ENCODE measurements around the gene NR0B2. TPM values are rescaled to one million over a fixed set of nuclear protein-coding genes. Genes with fewer than 3 reads are reported as not detected.
"Not testable (repeated sequence)": the region's sequence is repeated elsewhere in the genome, so short reads cannot be mapped to it uniquely, and the experiment has no call there.

Gene NR0B2
- total and polyA plus RNA-seq, 2 of the 13 experiments (the other 11 are each of a cell fraction or from before 2014, with no cell fraction given): 72.5 to 133 TPM

- TF ChIP-seq HNRNPLL (IDR thresholded peaks at IDR 0.05; ENCODE audit: low read depth, low read length, poor library complexity, severe bottlenecking): no peak
- TF ChIP-seq, protein P1, sequence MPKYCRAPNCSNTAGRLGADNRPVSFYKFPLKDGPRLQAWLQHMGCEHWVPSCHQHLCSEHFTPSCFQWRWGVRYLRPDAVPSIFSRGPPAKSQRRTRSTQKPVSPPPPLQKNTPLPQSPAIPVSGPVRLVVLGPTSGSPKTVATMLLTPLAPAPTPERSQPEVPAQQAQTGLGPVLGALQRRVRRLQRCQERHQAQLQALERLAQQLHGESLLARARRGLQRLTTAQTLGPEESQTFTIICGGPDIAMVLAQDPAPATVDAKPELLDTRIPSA (CRISPR knock-in tag; IDR thresholded peaks at IDR 0.05; ENCODE audit: borderline replicate concordance): no peak
Measured at GRCh38 chr1:26874896-26875295, 38.9 kb downstream of the NR0B2 start (continued).

GRCh38 chr1:26873097-26873496 is 40.7 kb downstream of the NR0B2 start:
- H3K4me3 ChIP-seq (replicated peaks in 1 of 3; ENCODE audit: insufficient read depth in 1 of 3, low read depth in 2 of 3, low read length in 3 of 3); FAIRE-seq; CTCF ChIA-PET (ENCODE audit: low intra/inter-chr PET ratio, low total read pairs); H3K36me3 ChIP-seq (replicated peaks in 1 of 2; ENCODE audit: control insufficient read depth in 1 of 2, insufficient read depth in 2 of 2, low read length in 2 of 2); H2AFZ ChIP-seq (ENCODE audit: low read length); H3K9ac ChIP-seq (ENCODE audit: insufficient read depth, low read depth, low read length); BruUV-seq (replicated peaks); DNase-seq (ENCODE audit: low spot score); H3K9me3 ChIP-seq (ENCODE audit: low read length); in situ Hi-C loops (cut with HindIII; ENCODE audit: extremely low pct_ligation_motif_present, low pct_unique_long_range_greater_than_20kb); ATAC-seq; H4K20me1 ChIP-seq (ENCODE audit: insufficient read depth, low read length); H3K4me2 ChIP-seq (ENCODE audit: low read depth, low read length); H3K27ac ChIP-seq (ENCODE audit: extremely low read length, insufficient read depth, low read length); H3K79me2 ChIP-seq (ENCODE audit: insufficient read depth, low read length); H3K27me3 ChIP-seq (ENCODE audit: control insufficient read depth in 1 of 2, insufficient read depth in 2 of 2, low read length in 2 of 2): not testable (repeated sequence)
- POLR2A ChIA-PET: interaction anchor here (1.4 kb wide), 1 partner anchor 8 kb away, joined by 8 read pairs; no protein-coding TSS in a partner anchor
- H3K4me1 ChIP-seq (ENCODE audit: insufficient read depth, low read length): peaks cover 18% of the 10 kb centered on the region
- intact Hi-C loops (cut with micrococcal nuclease; ENCODE audit: unreplicated experiment): loop anchor here (10.0 kb wide), 1 partner anchor 268 kb away; no protein-coding TSS in a partner anchor
- 65% methylated on average over 2 of the region's 2 CpGs for WGBS (ENCODE audit: low lambda C conversion rate)

- FAIRE-seq: peak; percentile 83
- TF ChIP-seq TARDBP (CRISPR knock-in tag; IDR thresholded peaks at IDR 0.05) (peak; percentile 40; the same call in 1 of the 2 replicates), MEIS2 (CRISPR knock-in tag; IDR thresholded peaks at IDR 0.05) (peak; percentile 58), ZNF772 (CRISPR knock-in tag; IDR thresholded peaks at IDR 0.05) (0 out of 2 replicates have a peak, but pooled peaks have one; percentile 45), MYPOP (CRISPR knock-in tag; IDR thresholded peaks at IDR 0.05) (peak; percentile 86), HNF4G (IDR thresholded peaks at IDR 0.05; ENCODE audit: borderline replicate concordance, low read depth, low read length) (no peak), HNF4G (CRISPR knock-in tag; IDR thresholded peaks at IDR 0.05; ENCODE audit: borderline replicate concordance, low read depth) (no peak), ZFAT (CRISPR knock-in tag; conservative IDR thresholded peaks at IDR 0.05) (0 out of 2 replicates have a peak, but pooled peaks have one; percentile 70), ZNF605 (CRISPR knock-in tag; IDR thresholded peaks at IDR 0.05) (peak; percentile 65)
- TF ChIP-seq, protein P2, sequence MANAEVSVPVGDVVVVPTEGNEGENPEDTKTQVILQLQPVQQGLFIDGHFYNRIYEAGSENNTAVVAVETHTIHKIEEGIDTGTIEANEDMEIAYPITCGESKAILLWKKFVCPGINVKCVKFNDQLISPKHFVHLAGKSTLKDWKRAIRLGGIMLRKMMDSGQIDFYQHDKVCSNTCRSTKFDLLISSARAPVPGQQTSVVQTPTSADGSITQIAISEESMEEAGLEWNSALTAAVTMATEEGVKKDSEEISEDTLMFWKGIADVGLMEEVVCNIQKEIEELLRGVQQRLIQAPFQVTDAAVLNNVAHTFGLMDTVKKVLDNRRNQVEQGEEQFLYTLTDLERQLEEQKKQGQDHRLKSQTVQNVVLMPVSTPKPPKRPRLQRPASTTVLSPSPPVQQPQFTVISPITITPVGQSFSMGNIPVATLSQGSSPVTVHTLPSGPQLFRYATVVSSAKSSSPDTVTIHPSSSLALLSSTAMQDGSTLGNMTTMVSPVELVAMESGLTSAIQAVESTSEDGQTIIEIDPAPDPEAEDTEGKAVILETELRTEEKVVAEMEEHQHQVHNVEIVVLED (CRISPR knock-in tag; IDR thresholded peaks at IDR 0.05; ENCODE audit: borderline replicate concordance): peak; percentile 82
Measured at GRCh38 chr1:26864610-26865480, 48.9 kb downstream of the NR0B2 start.

More at GRCh38 chr1:26864610-26865480, 48.9 kb downstream of the NR0B2 start:
- in situ Hi-C loops (cut with HindIII; ENCODE audit: extremely low pct_ligation_motif_present, low pct_unique_long_range_greater_than_20kb) (no loop called here), intact Hi-C loops (cut with micrococcal nuclease; ENCODE audit: unreplicated experiment) (no loop called here)
- Histone ChIP-seq H3K4me2 (ENCODE audit: low read depth, low read length) (peak overlapping the region; percentile 99), H3K9ac (ENCODE audit: insufficient read depth, low read depth, low read length) (peak overlapping the region; percentile 77), H3K4me3 (replicated peaks in 1 of 3; ENCODE audit: insufficient read depth in 1 of 3, low read depth in 2 of 3, low read length in 3 of 3) (peak overlapping the region; percentile 70 to 79 (median 70)), H2AFZ (ENCODE audit: low read length) (peak overlapping the region; percentile 11), H3K79me2 (ENCODE audit: insufficient read depth, low read length) (no peaks in the 10 kb centered on the region), H3K9me3 (ENCODE audit: low read length) (no peaks in the 10 kb centered on the region), H3K4me1 (ENCODE audit: insufficient read depth, low read length) (peaks cover 63% of the 10 kb centered on the region), H3K36me3 (replicated peaks in 1 of 2; ENCODE audit: control insufficient read depth in 1 of 2, insufficient read depth in 2 of 2, low read length in 2 of 2) (no peaks in the 10 kb centered on the region), H3K27me3 (ENCODE audit: control insufficient read depth in 1 of 2, insufficient read depth in 2 of 2, low read length in 2 of 2) (no peaks in the 10 kb centered on the region), H3K27ac (ENCODE audit: extremely low read length, insufficient read depth, low read length) (peak overlapping the region; percentile 79), H4K20me1 (ENCODE audit: insufficient read depth, low read length) (no peaks in the 10 kb centered on the region)
- 3% methylated on average over 30 of the region's 75 CpGs for WGBS (ENCODE audit: low lambda C conversion rate)
- ATAC-seq (peak; percentile 94), DNase-seq (ENCODE audit: low spot score) (peak; percentile 93)
- no TSS peak for BruUV-seq (replicated peaks)
- ChIA-PET POLR2A (interaction anchor here (0.6 to 2.1 kb wide), 21 partner anchors 9 to 173 kb away, joined by 3 to 25 read pairs (median 5); partner anchors contain the start of genes GPATCH3, GPN2, NR0B2 and PIGV), CTCF (ENCODE audit: low intra/inter-chr PET ratio, low total read pairs) (no interaction called here)

Data from HepG2 (cell line).